Measurements from ENCODE around the gene IL1RAPL1.

DNA sequence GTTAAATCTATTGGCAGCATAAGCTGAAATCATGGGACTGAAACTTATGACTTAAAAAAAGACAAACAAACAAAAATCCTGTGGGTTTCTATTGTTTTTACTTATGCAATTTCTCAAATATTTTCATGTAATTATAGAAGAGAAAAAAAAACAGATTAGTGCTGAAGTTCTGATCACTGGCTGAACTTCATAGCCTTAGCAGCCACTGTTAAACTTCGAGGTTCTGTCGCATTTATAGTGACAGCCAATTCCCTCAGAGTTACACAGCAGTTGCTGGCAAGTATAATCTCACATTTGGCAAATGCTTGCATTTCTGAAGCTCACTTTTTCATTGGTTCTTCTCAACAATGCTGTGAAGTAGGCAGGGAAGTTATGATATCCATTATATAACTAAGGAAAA lies 879.2 kb downstream of the IL1RAPL1 start:
- TF ChIP-seq, protein P1, sequence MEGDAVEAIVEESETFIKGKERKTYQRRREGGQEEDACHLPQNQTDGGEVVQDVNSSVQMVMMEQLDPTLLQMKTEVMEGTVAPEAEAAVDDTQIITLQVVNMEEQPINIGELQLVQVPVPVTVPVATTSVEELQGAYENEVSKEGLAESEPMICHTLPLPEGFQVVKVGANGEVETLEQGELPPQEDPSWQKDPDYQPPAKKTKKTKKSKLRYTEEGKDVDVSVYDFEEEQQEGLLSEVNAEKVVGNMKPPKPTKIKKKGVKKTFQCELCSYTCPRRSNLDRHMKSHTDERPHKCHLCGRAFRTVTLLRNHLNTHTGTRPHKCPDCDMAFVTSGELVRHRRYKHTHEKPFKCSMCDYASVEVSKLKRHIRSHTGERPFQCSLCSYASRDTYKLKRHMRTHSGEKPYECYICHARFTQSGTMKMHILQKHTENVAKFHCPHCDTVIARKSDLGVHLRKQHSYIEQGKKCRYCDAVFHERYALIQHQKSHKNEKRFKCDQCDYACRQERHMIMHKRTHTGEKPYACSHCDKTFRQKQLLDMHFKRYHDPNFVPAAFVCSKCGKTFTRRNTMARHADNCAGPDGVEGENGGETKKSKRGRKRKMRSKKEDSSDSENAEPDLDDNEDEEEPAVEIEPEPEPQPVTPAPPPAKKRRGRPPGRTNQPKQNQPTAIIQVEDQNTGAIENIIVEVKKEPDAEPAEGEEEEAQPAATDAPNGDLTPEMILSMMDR (conservative IDR thresholded peaks at IDR 0.05 in 1 of 2, IDR thresholded peaks at IDR 0.05 in 1 of 2; ENCODE audit: low read depth in 1 of 2, low read length in 2 of 2) = no peak
- no peak for TF ChIP-seq EZH2 (IDR thresholded peaks at IDR 0.05; ENCODE audit: low read length, missing control alignments)

Measured in fibroblast of lung (primary cell).